Adrenal gland (tissue), 5 donors: Measurements from ENCODE around the gene TMEM132D.

Source experiments
- POLR2A ChIP-seq, 2 donors: fragments of 450-650 bp; IDR thresholded peaks; one replicate each; pipeline ENCODE4 v1.6.1; 2017; ENCODE audit warnings: antibody characterized with exemption in 2 of 2, mild to moderate bottlenecking in 2 of 2, moderate library complexity in 1 of 2
- TF ChIP-seq, protein P1 (sequence below), 6 experiments: fragments of 450-650 bp in 4 of 6; fragments of 200-600 bp in 2 of 6; sonication (generic) in 1 of 6; IDR thresholded peaks; 1 replicate in 5 of 6; 2 replicates in 1 of 6; pipeline versions ENCODE4 v1.5.1 to v1.8.0; 2016 to 2021; ENCODE audit warnings: antibody characterized with exemption in 6 of 6, mild to moderate bottlenecking in 2 of 6, moderate library complexity in 1 of 6
- donor health status: DM: no; HTN: no; CAD: no.

DNA sequence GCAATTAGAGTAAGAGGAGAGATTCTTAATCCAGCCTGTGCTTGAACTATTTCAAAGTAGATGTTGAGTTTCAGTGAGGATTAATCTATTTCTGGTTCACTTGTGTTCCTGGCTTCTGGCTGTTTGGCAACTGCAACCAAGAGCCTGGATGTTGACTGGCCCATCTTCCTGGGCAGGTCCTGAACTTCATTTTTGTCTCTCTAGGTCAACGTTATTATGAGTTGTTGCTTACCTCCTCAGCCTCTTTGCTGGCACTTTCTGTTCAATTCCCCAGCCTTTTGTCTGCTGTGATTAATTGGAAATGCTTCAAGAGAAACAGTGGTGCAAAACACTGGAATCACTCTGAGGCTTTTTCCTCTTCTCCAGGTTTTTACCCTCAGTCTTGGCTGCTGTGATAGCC lies 56.8 kb downstream of the TMEM132D start:
- TF ChIP-seq, protein P1, sequence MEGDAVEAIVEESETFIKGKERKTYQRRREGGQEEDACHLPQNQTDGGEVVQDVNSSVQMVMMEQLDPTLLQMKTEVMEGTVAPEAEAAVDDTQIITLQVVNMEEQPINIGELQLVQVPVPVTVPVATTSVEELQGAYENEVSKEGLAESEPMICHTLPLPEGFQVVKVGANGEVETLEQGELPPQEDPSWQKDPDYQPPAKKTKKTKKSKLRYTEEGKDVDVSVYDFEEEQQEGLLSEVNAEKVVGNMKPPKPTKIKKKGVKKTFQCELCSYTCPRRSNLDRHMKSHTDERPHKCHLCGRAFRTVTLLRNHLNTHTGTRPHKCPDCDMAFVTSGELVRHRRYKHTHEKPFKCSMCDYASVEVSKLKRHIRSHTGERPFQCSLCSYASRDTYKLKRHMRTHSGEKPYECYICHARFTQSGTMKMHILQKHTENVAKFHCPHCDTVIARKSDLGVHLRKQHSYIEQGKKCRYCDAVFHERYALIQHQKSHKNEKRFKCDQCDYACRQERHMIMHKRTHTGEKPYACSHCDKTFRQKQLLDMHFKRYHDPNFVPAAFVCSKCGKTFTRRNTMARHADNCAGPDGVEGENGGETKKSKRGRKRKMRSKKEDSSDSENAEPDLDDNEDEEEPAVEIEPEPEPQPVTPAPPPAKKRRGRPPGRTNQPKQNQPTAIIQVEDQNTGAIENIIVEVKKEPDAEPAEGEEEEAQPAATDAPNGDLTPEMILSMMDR (IDR thresholded peaks at IDR 0.05) = no peak
- TF ChIP-seq POLR2A (IDR thresholded peaks at IDR 0.05) = no peak
